ENCODE measurements around the gene FAM216A. TPM values are rescaled to one million over a fixed set of nuclear protein-coding genes. Genes with fewer than 3 reads are reported as not detected.

FAM216A gene
- total and polyA plus RNA-seq, 9 of the 15 experiments (the other 6 are each of a cell fraction or from before 2014, with no cell fraction given) = 17.2 to 96.9 (median 48.5) TPM

DNA sequence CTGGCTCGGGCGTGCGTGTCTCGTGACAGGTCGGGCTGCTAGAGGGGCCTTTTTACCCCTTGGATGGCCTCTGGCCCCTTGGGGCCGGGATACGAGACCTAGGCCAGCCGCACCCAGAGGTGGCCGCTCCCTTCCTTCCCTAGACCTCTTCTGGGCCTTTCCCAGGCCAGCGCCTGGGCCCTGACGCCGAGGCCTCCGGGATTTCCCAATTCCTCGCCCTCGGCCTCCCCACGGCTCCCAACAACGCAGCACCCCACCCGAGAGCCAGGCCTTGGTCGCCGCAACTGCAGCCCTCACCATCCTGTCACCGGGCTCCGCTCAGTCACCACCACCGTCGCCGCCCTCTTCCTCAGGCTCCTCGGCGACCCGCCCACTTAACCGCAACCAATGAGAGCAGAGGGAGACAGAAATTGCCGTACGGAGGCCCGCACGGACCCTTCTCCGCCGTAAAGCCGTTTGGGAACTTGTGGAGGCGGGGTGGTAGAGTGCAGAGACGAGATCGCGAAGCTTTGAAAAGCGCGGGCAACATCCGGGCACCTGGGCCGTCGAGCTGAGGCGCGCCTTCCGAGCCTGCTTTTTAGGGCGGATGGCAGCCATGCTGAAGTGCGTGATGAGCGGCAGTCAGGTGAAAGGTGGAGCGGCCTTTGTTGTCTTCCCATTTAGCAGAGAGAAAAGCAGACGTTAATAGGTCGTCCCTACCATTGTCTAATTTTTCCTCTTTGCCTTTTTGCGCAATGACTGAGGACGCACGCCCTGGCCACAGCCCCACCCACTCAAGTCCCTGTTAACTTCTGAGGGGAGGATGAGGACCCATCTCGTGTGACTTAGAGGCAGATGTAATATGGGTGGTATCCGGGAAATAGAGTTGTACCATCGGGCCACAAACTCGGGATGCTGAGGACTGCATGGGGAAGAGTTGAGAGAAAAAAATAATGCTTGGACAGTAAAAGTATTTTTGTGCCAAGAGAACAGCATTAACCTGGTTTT is 33.4 kb downstream of the FAM216A start, which contains the start of the genes RAD9B and VPS29 (continued):
- TF ChIP-seq TAF1 (IDR thresholded peaks at IDR 0.05; ENCODE audit: control insufficient read depth, extremely low read depth, insufficient read depth, low read length, severe bottlenecking) = peak; percentile 94
- 0 out of 2 replicates have a peak, but pooled peaks have one; percentile 36 for TF ChIP-seq ZNF134 (CRISPR knock-in tag; conservative IDR thresholded peaks at IDR 0.05)
- TF ChIP-seq HOXB6 (CRISPR knock-in tag; IDR thresholded peaks at IDR 0.05; ENCODE audit: borderline replicate concordance) = no peak
- no peak for TF ChIP-seq ZNF57 (CRISPR knock-in tag; IDR thresholded peaks at IDR 0.05)
- TF ChIP-seq, protein P1, sequence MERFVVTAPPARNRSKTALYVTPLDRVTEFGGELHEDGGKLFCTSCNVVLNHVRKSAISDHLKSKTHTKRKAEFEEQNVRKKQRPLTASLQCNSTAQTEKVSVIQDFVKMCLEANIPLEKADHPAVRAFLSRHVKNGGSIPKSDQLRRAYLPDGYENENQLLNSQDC (CRISPR knock-in tag; IDR thresholded peaks at IDR 0.05) = no peak
- peak; percentile 8; the same call in 1 of the 2 replicates for TF ChIP-seq TAL1 (IDR thresholded peaks at IDR 0.05)
- TF ChIP-seq SMAD3 (CRISPR knock-in tag; conservative IDR thresholded peaks at IDR 0.05) = peak; percentile 87
- peak; percentile 96 for TF ChIP-seq SUPT5H (IDR thresholded peaks at IDR 0.05)
- TF ChIP-seq RB1 (IDR thresholded peaks at IDR 0.05; ENCODE audit: low read depth) = peak; percentile 99
- TF ChIP-seq ESRRB (CRISPR knock-in tag; IDR thresholded peaks at IDR 0.05; ENCODE audit: borderline replicate concordance) = no peak
- TF ChIP-seq NFIC (IDR thresholded peaks at IDR 0.05) = no peak; the same call in 1 of the 2 replicates
- peak; percentile 92 for TF ChIP-seq ZBTB9 (CRISPR knock-in tag; IDR thresholded peaks at IDR 0.05)
- TF ChIP-seq ZBTB11 (CRISPR knock-in tag; IDR thresholded peaks at IDR 0.05) = peak in 1 of 3 experiments; percentile 77; a peak in 2 of 6 replicates
- no peak for TF ChIP-seq MAFK (IDR thresholded peaks at IDR 0.05; ENCODE audit: low read length)
- peak; percentile 91 for TF ChIP-seq ERF (CRISPR knock-in tag; IDR thresholded peaks at IDR 0.05)
- TF ChIP-seq, protein P2, sequence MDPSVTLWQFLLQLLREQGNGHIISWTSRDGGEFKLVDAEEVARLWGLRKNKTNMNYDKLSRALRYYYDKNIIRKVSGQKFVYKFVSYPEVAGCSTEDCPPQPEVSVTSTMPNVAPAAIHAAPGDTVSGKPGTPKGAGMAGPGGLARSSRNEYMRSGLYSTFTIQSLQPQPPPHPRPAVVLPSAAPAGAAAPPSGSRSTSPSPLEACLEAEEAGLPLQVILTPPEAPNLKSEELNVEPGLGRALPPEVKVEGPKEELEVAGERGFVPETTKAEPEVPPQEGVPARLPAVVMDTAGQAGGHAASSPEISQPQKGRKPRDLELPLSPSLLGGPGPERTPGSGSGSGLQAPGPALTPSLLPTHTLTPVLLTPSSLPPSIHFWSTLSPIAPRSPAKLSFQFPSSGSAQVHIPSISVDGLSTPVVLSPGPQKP (CRISPR knock-in tag; IDR thresholded peaks at IDR 0.05) = no peak
- no peak for TF ChIP-seq NCOA1 (IDR thresholded peaks at IDR 0.05; ENCODE audit: low read depth)
- TF ChIP-seq ZC3H8 (IDR thresholded peaks at IDR 0.05) = 0 out of 2 replicates have a peak, but pooled peaks have one; percentile 5
- TF ChIP-seq RBM15 (IDR thresholded peaks at IDR 0.05; ENCODE audit: insufficient read depth, low read length) = no peak
- TF ChIP-seq SIX5 (IDR thresholded peaks at IDR 0.05; ENCODE audit: borderline replicate concordance in 1 of 2, insufficient read depth in 1 of 2, low read depth in 1 of 2, low read length in 2 of 2) = no peak
- no peak for TF ChIP-seq USF1 (CRISPR knock-in tag; IDR thresholded peaks at IDR 0.05)

All from K562 (cell line).